GM12878 (cell line): ENCODE data around the gene RIMS1.

Experiments
- BCLAF1 ChIP-seq: fragments of 450-650 bp; IDR thresholded peaks from 2 replicates; pipeline ENCODE4 v1.6.1; 2017; ENCODE audit warnings: antibody characterized with exemption, mild to moderate bottlenecking, moderate library complexity
- CTCF ChIP-seq, 3 experiments: IDR thresholded peaks in 2 of 3; conservative IDR thresholded peaks in 1 of 3; 2 replicates each; pipeline ENCODE4 v1.5.1; 2011; ENCODE audit warnings: low read depth in 3 of 3, low read length in 3 of 3, mild to moderate bottlenecking in 3 of 3, control low read depth in 2 of 3, moderate library complexity in 2 of 3, inconsistent platforms in 1 of 3, mixed read lengths in 1 of 3; ENCODE audit not compliant: control insufficient read depth in 2 of 3, insufficient read depth in 1 of 3; ENCODE audit errors: extremely low read depth in 1 of 3
- EP300 ChIP-seq, 2 experiments: fragments of 150-350 bp in 1 of 2; IDR thresholded peaks; 2 replicates each; pipeline ENCODE4 v1.6.1; 2011 to 2012; ENCODE audit warnings: low read depth in 2 of 2, low read length in 2 of 2, borderline replicate concordance in 1 of 2, improper control_type of control experiment in 1 of 2, inconsistent platforms in 1 of 2; ENCODE audit not compliant: control insufficient read depth in 1 of 2
- FOXK2 ChIP-seq: fragments of 450-650 bp; IDR thresholded peaks from 2 replicates; pipeline ENCODE4 v1.6.1; 2017; ENCODE audit warnings: mild to moderate bottlenecking, moderate library complexity
- NBN ChIP-seq: fragments of 450-650 bp; IDR thresholded peaks from 2 replicates; pipeline ENCODE4 v1.6.1; 2016
- PML ChIP-seq: IDR thresholded peaks from 2 replicates; pipeline ENCODE4 v1.6.1; 2012; ENCODE audit warnings: low read length, inconsistent platforms
- RFX5 ChIP-seq: IDR thresholded peaks from 2 replicates; pipeline ENCODE4 v1.6.1; 2011; ENCODE audit warnings: low read depth, low read length, improper control_type of control experiment
- ZBTB40 ChIP-seq: fragments of 450-650 bp; IDR thresholded peaks from 2 replicates; pipeline ENCODE4 v1.6.1; 2016; ENCODE audit warnings: mild to moderate bottlenecking, moderate library complexity, borderline replicate concordance

- TF ChIP-seq NBN (no peak), EP300 (IDR thresholded peaks at IDR 0.05; ENCODE audit: borderline replicate concordance in 1 of 2, control insufficient read depth in 1 of 2, low read depth in 2 of 2, low read length in 2 of 2) (no peak), CTCF (IDR thresholded peaks at IDR 0.05 in 2 of 3, conservative IDR thresholded peaks at IDR 0.05 in 1 of 3; ENCODE audit: control insufficient read depth in 2 of 3, extremely low read depth in 1 of 3, insufficient read depth in 1 of 3, low read depth in 3 of 3, low read length in 3 of 3) (no peak), FOXK2 (no peak), BCLAF1 (no peak), ZBTB40 (no peak), RFX5 (no peak), PML (no peak)
Observed at GRCh38 chr6:72348926-72349325, 462.6 kb downstream of the RIMS1 start.
